Liver (tissue), 9 donors: ENCODE data around the gene ASCL2. TPM values are rescaled to one million over a fixed set of nuclear protein-coding genes. Genes with fewer than 3 reads are reported as not detected.
A peak's percentile ranks its signal among the peaks of the same experiment; 100 is the strongest.
"Not testable (repeated sequence)": the region's sequence is repeated elsewhere in the genome, so short reads cannot be mapped to it uniquely, and the experiment has no call there.

Experiments
- DNase-seq: peaks from one replicate; pipeline ENCODE4 v3.0.0-alpha.2; 2017; ENCODE audit warnings: low spot score
- H3K27ac ChIP-seq, 2 donors: one replicate each; pipeline ENCODE4 v1.7.0; 2013; ENCODE audit warnings: inconsistent platforms in 2 of 2, low read length in 2 of 2, control low read depth in 1 of 2, low read depth in 1 of 2, mild to moderate bottlenecking in 1 of 2
- H3K27me3 ChIP-seq, 4 donors: one replicate each; pipeline versions ENCODE4 v1.6.1 to v1.7.0; 2013; ENCODE audit warnings: low read length in 3 of 4, inconsistent platforms in 1 of 4, mild to moderate bottlenecking in 1 of 4, moderate library complexity in 1 of 4; ENCODE audit not compliant: control insufficient read depth in 4 of 4, insufficient read depth in 4 of 4
- H3K36me3 ChIP-seq, 4 donors: one replicate each; pipeline versions ENCODE4 v1.6.1 to v1.7.0; 2013; ENCODE audit warnings: low read length in 3 of 4, mild to moderate bottlenecking in 3 of 4, low read depth in 1 of 4, moderate library complexity in 1 of 4; ENCODE audit not compliant: control insufficient read depth in 4 of 4, insufficient read depth in 3 of 4
- H3K4me1 ChIP-seq, 4 donors: one replicate each; pipeline versions ENCODE4 v1.6.1 to v1.7.0; 2013; ENCODE audit warnings: low read length in 3 of 4, mild to moderate bottlenecking in 3 of 4, moderate library complexity in 1 of 4; ENCODE audit not compliant: control insufficient read depth in 4 of 4, insufficient read depth in 4 of 4
- H3K4me3 ChIP-seq, 3 donors: one replicate each; pipeline versions ENCODE4 v1.6.1 to v1.7.0; 2013; ENCODE audit warnings: low read length in 3 of 3, control low read depth in 1 of 3, low read depth in 1 of 3, mild to moderate bottlenecking in 1 of 3
- H3K9ac ChIP-seq, 2 donors: one replicate each; pipeline ENCODE4 v1.7.0; 2013; ENCODE audit warnings: low read length in 2 of 2, mild to moderate bottlenecking in 2 of 2, moderate library complexity in 2 of 2, control low read depth in 1 of 2, low read depth in 1 of 2
- H3K9me3 ChIP-seq, 4 donors: one replicate each; pipeline versions ENCODE4 v1.6.1 to v1.7.0; 2013; ENCODE audit warnings: low read length in 3 of 4; ENCODE audit not compliant: control insufficient read depth in 4 of 4
- ATF3 ChIP-seq: IDR thresholded peaks from 2 replicates; pipeline ENCODE4 v1.6.1; 2016; ENCODE audit warnings: antibody characterized with exemption
- CTCF ChIP-seq: fragments of 150-350 bp; IDR thresholded peaks from 2 replicates; pipeline ENCODE4 v1.5.1; 2017; ENCODE audit warnings: improper control_type of control experiment, low read depth, low read length; ENCODE audit not compliant: missing input control
- EGR1 ChIP-seq, 2 donors: IDR thresholded peaks; 2 replicates each; pipeline ENCODE4 v1.6.1; 2016 to 2018; ENCODE audit warnings: antibody characterized with exemption in 2 of 2, low read depth in 2 of 2
- FOXA1 ChIP-seq: IDR thresholded peaks from 2 replicates; pipeline ENCODE4 v1.6.1; 2016; ENCODE audit warnings: antibody characterized with exemption
- FOXA2 ChIP-seq: IDR thresholded peaks from 2 replicates; pipeline ENCODE4 v1.6.1; 2016; ENCODE audit warnings: antibody characterized with exemption
- GABPA ChIP-seq, 2 donors: IDR thresholded peaks in 1 of 2; conservative IDR thresholded peaks in 1 of 2; 2 replicates each; pipeline ENCODE4 v1.6.1; 2016; ENCODE audit warnings: antibody characterized with exemption in 2 of 2, mild to moderate bottlenecking in 1 of 2, moderate library complexity in 1 of 2
- HNF4A ChIP-seq, 2 donors: conservative IDR thresholded peaks; 2 replicates each; pipeline ENCODE4 v1.6.1; 2016; ENCODE audit warnings: antibody characterized with exemption in 2 of 2, mild to moderate bottlenecking in 2 of 2
- HNF4G ChIP-seq: IDR thresholded peaks from 2 replicates; pipeline ENCODE4 v1.6.1; 2016; ENCODE audit warnings: antibody characterized with exemption
- JUND ChIP-seq, 2 donors: IDR thresholded peaks; 2 replicates each; pipeline ENCODE4 v1.6.1; 2016; ENCODE audit warnings: antibody characterized with exemption in 2 of 2
- MAX ChIP-seq: IDR thresholded peaks from 2 replicates; pipeline ENCODE4 v1.6.1; 2016; ENCODE audit warnings: antibody characterized with exemption
- NR2F2 ChIP-seq: IDR thresholded peaks from 2 replicates; pipeline ENCODE4 v1.6.1; 2016; ENCODE audit warnings: antibody characterized with exemption
- RAD21 ChIP-seq, 2 donors: IDR thresholded peaks; 2 replicates each; pipeline ENCODE4 v1.6.1; 2016; ENCODE audit warnings: antibody characterized with exemption in 2 of 2, mild to moderate bottlenecking in 2 of 2
- REST ChIP-seq: IDR thresholded peaks from 2 replicates; pipeline ENCODE4 v1.6.1; 2016; ENCODE audit warnings: antibody characterized with exemption, mild to moderate bottlenecking
- RXRA ChIP-seq, 2 donors: IDR thresholded peaks; 2 replicates each; pipeline ENCODE4 v1.6.1; 2017 to 2018; ENCODE audit warnings: antibody characterized with exemption in 2 of 2, mild to moderate bottlenecking in 1 of 2
- SP1 ChIP-seq: IDR thresholded peaks from 2 replicates; pipeline ENCODE4 v1.6.1; 2018; ENCODE audit warnings: antibody characterized with exemption, mild to moderate bottlenecking
- TAF1 ChIP-seq: conservative IDR thresholded peaks from 2 replicates; pipeline ENCODE4 v1.6.1; 2016; ENCODE audit warnings: antibody characterized with exemption, mild to moderate bottlenecking
- YY1 ChIP-seq: IDR thresholded peaks from 2 replicates; pipeline ENCODE4 v1.6.1; 2016; ENCODE audit warnings: antibody characterized with exemption, mild to moderate bottlenecking
- WGBS: extraction: QIAGEN DNeasy Blood & Tissue Kit; methylation state at CpG from one replicate; pipeline ENCODE4 v1.1.7; 2013; 5-methylcytosine and 5-hydroxymethylcytosine counted together
- polyA plus RNA-seq, 2 donors: library from polyadenylated mRNA; stranded (reverse) in 1 of 2; unstranded in 1 of 2; fragments of 200-250 nt in 1 of 2; fragments of >200 nt in 1 of 2; fragmentation: Nextera tagmentation in 1 of 2; extraction: Ambion mirVana in 1 of 2; gene quantifications; one replicate each; pipeline versions ENCODE4 v1.2.1 to v1.2.3, GENCODE V29; 2013 to 2015
- total RNA-seq, 2 donors: library from RNA; depleted of rRNA; stranded (reverse); fragments of >200 nt; gene quantifications; one replicate each; pipeline ENCODE4 v1.2.3, GENCODE V29; 2014
- donor health status: healthy.
- donor health status: healthy.
- donor health status: healthy.
- donor health status: healthy.
- donor health status: healthy.

Gene ASCL2
- total and polyA plus RNA-seq, 4 donors, result 0.17 to 0.47 (median 0.32) TPM

- H3K27ac ChIP-seq, result no peak overlapping the region
- no peak for TF ChIP-seq CTCF
- no peak for TF ChIP-seq REST
- no peak for TF ChIP-seq MAX
- TF ChIP-seq SP1, result no peak
- TF ChIP-seq RAD21 (IDR thresholded peaks at IDR 0.05), result no peak
- no peak for TF ChIP-seq NR2F2
- no peak for TF ChIP-seq TAF1
- TF ChIP-seq RXRA (IDR thresholded peaks at IDR 0.05), result no peak
- TF ChIP-seq FOXA2, result no peak
- no peak for TF ChIP-seq JUND (IDR thresholded peaks at IDR 0.05)
- TF ChIP-seq GABPA (IDR thresholded peaks at IDR 0.05 in 1 of 2, conservative IDR thresholded peaks at IDR 0.05 in 1 of 2), result no peak
- TF ChIP-seq HNF4G, result no peak
- no peak for TF ChIP-seq ATF3
- TF ChIP-seq HNF4A (conservative IDR thresholded peaks at IDR 0.05), result no peak
- no peak for TF ChIP-seq FOXA1
- no peak for TF ChIP-seq YY1
- TF ChIP-seq EGR1 (IDR thresholded peaks at IDR 0.05; ENCODE audit: low read depth in 2 of 2), result no peak
- no peaks in the 10 kb centered on the region for H3K36me3 ChIP-seq
- DNase-seq, result peak; percentile 25
- H3K9me3 ChIP-seq, result no peaks in the 10 kb centered on the region
- no peak overlapping the region for H3K9ac ChIP-seq
- peaks cover 0 to 3% (median 1%) of the 10 kb centered on the region in 4 donors for H3K27me3 ChIP-seq
- WGBS, result 49% methylated on average over 16 of the region's 16 CpGs
- peaks cover 0 to 5% (median 2%) of the 10 kb centered on the region in 4 donors for H3K4me1 ChIP-seq
- H3K4me3 ChIP-seq, result no peak overlapping the region
Observed at GRCh38 chr11:2287091-2287490, 16.7 kb upstream of the ASCL2 start.

- not testable (repeated sequence) for H3K9me3 ChIP-seq, H3K27ac ChIP-seq, H3K4me3 ChIP-seq, H3K36me3 ChIP-seq, H3K27me3 ChIP-seq, H3K9ac ChIP-seq, DNase-seq, H3K4me1 ChIP-seq
- 89% methylated on average over 13 of the region's 13 CpGs for WGBS
Observed at GRCh38 chr11:2286350-2286749, 16.0 kb upstream of the ASCL2 start.
